ENCODE measurements around the gene LMO7. TPM values are rescaled to one million over a fixed set of nuclear protein-coding genes. Genes with fewer than 3 reads are reported as not detected.

LMO7 gene
- total and polyA plus RNA-seq, 2 of the 8 experiments (the other 6 are each of a cell fraction or from before 2014, with no cell fraction given), result 8.1 to 28.3 TPM

DNA sequence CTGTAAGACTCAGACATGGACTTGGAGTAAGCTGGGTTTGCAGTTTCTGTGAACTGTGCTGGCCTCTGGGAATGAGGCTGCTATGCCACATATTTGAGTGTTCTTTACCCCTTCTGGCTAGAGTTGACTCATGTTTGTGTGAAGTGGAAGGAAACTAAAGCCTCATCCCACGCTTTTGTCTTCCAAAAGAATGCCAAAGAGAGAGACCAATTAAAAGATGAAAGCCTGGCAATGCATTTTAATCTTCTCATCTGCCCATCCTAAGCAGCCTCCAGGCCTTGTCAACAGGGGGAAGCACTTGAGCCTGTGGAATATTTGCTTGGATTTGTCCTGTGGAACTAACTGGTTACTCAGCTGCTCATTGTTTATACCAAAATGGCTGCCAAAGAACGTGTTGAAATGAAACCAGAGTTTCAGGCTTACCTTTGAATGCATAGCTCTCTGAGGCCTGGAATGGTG, 49.1 kb downstream of the LMO7 start (continued):
- peak; percentile 20 to 21; a peak in 2 of 4 replicates for TF ChIP-seq RAD21 (IDR thresholded peaks at IDR 0.05 in 1 of 2, conservative IDR thresholded peaks at IDR 0.05 in 1 of 2; ENCODE audit: low read depth in 2 of 2, low read length in 2 of 2)
- TF ChIP-seq, protein P1, sequence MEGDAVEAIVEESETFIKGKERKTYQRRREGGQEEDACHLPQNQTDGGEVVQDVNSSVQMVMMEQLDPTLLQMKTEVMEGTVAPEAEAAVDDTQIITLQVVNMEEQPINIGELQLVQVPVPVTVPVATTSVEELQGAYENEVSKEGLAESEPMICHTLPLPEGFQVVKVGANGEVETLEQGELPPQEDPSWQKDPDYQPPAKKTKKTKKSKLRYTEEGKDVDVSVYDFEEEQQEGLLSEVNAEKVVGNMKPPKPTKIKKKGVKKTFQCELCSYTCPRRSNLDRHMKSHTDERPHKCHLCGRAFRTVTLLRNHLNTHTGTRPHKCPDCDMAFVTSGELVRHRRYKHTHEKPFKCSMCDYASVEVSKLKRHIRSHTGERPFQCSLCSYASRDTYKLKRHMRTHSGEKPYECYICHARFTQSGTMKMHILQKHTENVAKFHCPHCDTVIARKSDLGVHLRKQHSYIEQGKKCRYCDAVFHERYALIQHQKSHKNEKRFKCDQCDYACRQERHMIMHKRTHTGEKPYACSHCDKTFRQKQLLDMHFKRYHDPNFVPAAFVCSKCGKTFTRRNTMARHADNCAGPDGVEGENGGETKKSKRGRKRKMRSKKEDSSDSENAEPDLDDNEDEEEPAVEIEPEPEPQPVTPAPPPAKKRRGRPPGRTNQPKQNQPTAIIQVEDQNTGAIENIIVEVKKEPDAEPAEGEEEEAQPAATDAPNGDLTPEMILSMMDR (IDR thresholded peaks at IDR 0.05; ENCODE audit: control extremely low read depth in 1 of 3, insufficient read depth in 1 of 3, low read depth in 1 of 3, low read length in 3 of 3), result peak; percentile 2 to 44 (median 6); a peak in 3 of 4 replicates
